IPS DF 4.7 (cell line): Measurements from ENCODE around the gene NUAK2.

Source experiments
- DNase-seq: peaks from one replicate; pipeline ENCODE4 v3.0.0-alpha.2; 2013; ENCODE audit warnings: low spot score; ENCODE audit errors: extremely low read depth

The NUAK2 gene

DNA sequence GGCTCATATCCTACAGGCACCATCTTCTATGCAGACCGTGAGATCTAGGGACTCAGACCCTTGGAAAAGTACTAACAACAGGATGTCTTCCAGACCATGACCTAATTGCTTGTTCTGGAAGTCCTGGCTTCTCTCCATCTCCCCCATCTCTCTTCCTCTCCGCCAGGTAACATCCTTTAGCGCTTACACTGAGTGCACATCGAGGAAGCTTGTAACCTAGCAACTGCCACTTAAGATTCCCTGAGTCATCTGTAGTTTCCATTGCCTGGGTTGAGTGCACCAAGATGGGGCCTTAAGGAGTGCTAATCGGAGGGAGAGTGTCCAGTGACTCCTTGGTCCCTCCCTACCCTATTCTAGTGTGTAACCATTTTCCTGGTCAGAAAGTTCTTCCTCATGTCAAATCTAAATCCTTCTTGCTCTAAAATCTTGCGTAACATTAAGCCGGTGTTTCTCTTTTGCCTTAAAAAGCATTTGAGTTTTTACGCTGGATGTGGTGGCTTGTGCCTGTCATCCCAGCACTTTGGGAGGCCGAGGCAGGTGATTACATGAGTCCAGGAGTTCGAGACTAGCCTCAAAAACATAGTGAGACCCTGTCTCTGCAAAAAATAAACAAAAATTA is 25.5 kb upstream of the NUAK2 start:
- DNase-seq: no peak

DNA sequence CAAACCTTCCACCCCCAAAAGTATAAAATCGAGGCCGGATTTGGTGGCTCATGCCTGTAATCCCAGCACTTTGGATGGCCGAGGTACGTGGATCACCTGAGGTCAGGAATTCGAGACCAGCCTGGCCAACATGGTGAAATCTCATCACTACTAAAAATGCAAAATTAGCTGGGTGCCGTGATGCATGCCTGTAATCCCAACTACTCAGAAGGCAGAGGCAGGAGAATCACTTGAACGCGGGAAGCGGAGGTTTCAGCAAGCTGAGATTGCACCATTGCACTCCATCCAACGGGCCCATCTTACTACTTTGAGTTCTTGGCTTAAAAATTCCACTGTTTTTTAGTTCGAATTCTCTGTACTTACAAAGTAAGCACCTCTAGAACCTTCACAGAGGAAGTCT is 24.2 kb upstream of the NUAK2 start:
- no peak for DNase-seq

DNA sequence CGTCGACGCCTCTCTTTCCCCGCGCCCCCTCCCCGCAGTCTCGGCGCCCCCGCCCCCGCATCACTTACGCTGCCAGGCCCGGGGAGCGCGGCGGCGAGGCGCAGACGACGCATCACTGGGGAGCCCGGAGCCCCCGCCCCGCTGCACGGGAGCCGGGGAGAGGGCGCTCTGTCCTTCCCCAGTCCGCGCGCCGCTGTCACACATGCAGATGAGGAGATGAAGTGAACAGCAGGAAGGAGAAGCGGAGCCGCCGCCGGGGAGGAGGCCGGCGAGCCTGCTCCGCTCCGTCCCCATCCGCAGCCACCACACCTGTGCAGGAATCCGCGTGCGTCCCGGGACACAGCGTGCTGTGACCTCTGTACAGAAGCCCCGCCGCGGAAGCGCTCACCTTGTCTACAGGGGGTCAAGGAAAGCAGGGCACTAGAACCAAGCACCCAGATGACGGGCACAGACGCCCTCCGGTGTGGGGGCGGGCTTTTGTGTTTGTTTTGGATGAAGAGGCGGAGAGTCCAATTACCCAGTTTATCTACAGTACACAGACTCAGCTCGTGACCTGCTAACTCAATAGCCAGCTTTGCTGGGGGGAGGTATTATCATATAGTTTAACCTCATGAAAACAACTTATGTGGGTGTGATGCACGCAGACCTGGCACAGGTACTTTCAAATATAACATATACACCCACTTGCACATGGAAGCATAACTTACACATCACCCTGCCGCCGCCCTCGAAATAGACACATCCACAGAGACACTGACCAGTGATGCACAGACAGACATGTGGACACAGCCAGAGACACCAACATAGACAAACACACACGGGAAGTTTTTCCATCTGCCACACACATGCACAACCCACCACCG is 22.8 kb upstream of the NUAK2 start:
- no peak for DNase-seq

DNA sequence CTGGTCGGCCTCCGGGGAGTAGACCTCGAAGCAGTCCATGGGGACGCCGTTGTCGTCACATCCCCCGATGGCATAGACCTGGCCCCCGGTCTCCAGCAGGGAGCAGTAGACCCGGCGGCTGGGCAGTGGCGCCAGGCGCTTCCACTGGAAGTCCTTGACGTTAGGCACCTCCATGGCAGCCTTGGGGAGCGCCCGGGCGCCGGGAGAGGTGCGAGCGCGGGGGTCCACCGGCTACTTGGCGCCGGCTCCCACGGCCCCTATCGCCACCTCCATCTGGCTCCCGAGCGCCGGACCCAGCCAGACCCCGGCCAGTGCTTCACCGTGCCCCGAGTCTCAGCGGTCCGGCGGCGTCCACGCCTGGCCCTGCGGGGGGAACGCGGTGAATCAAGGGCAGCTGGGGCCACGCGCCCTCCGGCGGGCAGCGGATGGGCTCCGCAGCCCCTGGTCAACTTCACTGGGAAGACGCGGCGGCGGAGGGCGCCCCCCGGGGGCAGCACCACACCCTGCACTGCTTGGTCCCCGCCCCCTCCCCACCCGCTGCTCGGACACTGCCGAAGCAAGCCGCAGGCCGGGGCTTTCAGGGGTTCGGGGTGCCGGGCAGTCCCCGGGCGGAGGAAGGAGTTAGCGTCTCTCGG is 22.0 kb upstream of the NUAK2 start:
- DNase-seq: no peak

DNA sequence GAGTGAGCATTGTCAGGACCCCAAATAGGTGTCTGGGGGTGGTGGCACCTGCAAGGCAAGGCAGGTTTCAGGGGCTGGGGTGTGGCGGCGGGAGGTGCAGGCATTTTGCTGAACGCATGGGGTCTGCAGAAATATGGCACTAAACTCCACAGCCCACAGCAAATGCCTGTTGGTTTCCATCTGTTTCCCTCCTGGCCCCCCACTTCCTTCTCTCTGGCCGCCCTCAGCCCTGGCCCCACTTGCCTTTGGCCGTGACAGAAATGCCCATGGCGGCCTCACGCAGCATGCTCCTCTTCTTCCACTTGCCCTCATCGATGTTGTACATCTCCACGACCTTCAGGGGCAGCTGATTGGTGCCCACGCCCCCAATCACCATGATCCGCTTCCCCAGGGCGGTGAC is 21.4 kb upstream of the NUAK2 start:
- DNase-seq: no peak

DNA sequence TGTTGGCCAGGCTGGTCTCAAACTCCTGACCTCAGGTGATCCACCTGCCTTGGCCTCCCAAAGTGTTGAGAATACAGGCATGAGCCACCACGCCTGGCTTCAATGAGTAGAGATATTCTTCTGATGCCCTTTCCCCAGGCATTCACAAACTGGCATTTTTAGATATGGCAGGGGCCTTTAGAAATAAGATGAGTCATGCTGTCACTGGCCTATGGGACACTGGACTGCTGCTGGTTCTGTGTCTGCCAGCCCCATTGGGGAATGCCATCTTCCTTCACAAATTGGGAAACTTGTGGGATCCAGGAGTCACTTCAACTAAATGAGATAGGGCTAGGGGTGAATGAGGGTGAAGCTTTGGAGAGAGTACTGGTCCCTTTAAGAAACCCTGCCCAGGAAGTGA is 19.1 kb upstream of the NUAK2 start:
- DNase-seq: no peak

DNA sequence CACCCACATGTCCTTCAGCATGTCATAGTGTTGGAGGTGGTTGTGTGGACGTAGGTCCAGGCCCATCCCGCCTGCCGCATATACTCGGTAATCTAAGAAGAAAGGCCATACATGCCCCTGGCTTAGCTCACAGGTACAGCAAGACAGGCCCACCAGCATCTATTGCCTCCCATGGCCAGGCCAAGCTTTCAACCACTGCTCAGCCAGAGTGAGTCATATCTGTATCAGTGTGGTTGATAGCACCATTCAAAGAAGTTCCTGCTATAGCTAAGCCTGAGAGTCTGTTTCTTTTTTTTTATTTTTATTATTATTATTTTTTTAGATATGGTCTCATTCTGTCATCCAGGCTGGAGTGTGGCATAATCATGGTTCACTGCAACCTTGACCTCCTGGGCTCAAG is 18.2 kb upstream of the NUAK2 start:
- no peak for DNase-seq

DNA sequence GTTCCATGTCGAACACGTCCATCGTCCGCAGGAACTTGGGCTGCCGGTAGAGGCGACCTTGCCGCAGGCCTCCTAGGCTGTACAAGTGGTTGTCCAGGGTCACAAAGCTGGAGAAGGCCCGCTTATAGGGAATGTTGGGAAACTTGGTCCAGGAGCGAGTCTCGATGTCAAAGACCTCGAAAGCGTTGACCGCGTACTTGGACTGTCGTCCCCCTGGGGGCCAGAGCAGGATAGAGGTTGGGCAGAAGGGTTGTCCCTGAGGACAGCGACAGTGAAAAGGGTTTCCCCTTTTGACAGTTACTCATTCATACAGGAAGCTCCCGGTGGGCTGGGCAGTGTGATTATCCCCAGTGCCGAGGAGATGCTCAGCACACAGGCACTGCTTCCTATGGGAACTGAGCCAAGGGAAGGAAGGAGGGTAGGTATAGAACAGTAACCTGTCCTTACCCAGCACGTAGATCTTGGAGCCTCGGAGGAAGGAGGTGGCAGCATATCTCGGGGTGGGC is 17.7 kb upstream of the NUAK2 start:
- no peak for DNase-seq

DNA sequence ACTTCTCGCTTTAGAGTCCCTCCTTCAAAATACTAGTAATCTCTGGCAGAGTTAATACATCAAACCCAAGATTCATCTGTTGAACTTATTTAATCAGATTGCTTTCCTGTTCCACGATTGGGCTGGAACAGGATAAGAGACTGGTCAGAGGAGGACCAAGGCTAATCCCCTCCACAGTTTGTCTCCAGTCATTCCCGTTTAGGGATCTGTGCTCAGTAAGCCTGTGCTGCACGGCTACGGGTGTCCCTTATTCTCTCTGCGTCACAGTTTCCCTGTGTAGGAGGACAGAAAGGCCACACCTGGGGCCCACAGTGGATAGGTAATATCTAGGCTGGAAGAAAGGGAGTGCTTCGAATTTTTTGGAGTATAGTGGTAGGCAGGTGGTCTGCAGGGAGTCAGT is 16.5 kb upstream of the NUAK2 start:
- DNase-seq: no peak

DNA sequence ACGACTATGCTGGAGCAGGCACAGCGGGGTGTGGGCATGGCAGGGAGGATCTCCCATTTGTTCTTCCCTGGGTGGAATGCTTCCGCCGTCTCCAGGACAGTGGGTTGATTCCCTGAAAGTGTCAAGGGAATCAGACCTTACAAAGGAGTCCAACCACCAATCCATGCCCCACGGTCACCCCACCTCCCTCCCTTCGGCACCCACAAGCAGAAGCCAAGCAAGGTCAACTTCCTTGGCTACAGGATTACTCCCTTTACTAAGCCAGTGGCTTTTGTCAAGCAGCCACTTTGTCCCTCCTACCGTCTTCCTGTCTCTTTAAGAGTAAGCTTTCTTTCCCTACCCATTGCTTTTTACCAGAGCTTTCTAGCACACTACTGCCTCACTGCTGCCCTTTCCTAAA is 15.9 kb upstream of the NUAK2 start:
- no peak for DNase-seq

DNA sequence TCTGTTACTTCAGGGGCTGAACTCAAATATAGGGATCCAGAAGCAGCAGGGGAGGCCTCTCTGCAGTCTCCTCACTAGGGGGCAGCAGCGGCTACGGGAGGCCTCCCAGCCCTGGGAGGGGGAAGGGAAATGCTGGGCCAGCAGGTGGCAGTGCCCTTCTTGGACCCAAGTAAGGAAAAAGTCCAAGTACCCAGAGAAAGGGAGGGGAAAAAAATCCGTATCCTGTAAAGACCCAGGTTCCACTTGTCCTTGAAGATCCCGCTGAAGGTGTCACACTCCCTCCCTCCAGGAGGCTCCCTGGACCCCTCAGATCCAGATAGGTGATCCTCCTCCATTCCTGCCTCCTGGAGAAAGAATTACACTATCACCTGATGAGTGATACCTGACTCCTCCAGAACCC is 14.1 kb upstream of the NUAK2 start:
- DNase-seq: no peak

DNA sequence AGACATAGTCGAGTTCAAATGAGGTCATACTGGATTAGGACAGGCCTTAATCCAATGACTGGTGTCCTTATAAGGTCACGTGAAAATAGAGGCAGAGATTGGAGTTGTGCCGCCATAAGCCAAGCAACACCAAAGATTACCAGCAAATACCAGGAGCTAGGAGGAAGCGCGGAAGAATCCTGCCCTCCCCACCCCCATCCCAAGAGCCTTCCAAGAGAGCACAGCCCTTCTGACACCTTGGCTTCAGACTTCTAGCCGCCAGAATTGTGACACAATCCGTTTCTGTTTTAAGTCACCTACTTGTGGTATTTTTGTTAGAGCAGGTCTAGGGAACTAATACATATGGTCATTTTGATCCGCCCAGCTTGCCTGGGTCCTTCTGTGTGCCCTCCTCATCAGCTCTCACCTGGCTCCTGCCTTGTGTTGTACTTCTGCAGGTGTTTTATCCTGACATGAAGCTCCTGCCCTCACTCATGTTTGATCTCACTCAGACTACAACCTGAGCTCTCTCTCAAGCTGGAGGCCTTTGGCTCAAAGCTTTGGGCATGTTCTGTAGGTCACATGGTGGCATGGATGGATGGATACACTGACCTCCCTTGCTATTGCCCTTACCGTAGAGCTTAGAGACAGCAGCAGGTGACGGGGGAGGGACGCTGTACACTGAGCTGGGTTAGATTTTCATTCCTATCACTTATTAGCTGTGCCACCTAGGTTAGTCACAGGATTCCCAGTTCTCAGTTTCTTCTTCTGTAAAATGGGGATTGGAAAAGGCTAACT is 10.7 kb upstream of the NUAK2 start:
- DNase-seq: no peak

DNA sequence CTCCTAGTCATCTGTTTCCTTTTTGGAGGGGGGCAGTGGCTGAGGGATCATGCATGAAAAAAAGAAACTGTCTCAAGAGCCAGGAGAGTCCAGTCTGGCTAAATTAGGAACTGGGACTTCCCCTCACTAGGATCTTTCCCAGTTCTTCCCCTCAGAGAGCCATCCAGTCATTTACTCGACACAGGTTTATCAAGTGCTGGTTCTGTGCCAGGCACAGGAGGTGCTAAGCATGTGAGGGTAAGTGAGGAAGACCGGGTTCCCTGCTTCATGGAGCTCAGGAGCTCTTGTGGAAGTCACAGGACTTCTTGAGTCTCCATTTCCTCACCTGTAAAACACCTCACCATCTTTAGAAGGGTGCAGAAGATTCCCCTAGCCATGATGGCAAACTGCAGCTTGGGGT is 8.6 kb upstream of the NUAK2 start:
- no peak for DNase-seq

DNA sequence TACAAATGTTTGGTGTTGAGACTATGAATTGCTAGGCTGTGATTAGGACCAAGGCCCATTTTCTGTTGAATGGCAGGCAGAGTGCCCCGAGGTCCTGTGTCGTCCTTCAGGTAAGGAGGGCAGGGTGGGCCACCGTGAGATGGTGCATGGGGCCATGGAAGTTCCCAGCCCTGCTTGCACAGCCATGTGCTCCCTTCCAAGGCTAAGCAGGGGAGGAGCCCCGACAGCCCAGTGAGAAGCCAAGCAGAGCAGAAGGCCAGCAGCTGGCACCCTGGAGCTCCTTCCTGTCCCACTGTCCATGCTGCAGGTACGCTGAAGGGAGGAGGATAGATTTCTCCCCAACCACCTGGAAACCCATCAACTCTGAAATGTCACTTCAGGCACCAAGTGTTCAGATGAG is 8.2 kb upstream of the NUAK2 start:
- no peak for DNase-seq

DNA sequence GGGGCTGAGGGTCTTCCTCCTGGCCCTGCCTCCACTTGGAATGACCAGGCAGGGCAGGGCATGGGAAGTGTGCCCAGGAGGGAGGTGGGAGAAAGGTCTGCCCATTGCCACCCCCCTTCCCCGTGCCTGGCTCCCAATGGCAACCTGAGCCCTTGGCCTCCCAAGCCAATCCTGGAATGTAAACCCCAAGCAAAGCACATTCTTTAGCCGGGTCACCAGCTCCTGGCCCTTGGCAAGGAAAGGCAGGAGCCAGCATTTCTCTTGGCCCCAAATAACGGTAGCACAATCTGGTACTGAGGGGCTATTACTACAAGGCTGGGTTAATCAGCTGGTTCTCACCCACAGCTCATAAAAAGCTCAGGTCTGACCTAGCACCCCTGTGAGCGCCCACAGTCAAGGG is 6.9 kb upstream of the NUAK2 start:
- DNase-seq: no peak

DNA sequence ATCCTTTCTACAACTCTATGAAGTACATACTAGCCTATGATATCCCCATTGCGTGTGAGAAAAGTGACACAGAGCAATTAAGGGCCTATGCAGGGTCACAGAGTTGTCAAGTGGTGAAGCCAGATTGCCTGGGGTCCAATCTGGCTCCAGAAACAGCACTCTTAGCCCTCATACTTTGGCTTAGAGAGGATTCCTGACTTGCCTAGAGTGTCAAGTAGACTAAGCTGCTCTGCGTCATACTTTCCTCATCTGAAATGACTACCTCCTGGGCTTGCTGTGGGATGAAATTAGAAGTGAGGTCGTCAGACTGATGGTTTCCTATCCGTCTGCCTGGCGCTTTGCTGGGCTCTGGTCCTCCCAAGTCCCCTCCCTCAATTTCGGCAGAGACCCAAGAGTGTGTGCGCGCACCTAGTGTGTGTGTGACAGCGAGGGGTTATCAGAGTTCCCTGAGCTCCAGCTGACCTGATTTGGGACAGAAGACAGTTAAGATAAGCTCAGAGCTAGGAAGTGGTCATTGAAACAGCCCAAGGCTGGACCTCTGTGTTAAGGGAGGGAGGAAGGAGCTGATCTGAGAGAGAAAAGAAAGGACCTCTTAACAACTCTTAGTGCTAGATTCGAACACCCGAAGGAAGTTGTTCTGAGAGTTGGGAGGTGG is 5.4 kb upstream of the NUAK2 start:
- no peak for DNase-seq

DNA sequence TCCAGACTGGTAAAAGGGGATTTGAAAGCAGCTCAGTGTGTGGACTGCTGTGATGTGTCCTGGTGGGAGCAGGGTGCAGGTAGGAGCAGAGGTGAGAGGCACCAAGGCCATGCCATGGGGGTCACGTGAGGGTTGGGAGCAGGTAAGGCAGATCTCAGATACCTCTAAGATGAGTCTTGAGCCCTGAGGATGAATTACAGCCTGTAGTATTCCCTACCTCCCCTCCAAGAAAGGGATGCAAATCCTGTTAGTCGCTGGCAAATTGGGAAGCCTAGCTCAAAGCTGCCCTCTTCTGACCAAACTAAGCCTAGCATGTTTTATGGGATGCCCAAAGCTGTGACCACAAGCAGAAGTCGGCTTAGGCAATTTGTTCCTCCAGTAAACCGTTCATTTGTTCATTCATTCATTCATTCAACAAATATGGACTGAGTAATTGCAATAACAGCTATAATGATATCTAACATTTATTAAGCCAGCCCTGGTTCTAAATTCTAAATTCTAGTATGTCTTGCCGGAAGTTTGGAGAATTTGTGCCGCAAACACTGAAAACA is 3.9 kb upstream of the NUAK2 start:
- DNase-seq: peak; percentile 87

DNA sequence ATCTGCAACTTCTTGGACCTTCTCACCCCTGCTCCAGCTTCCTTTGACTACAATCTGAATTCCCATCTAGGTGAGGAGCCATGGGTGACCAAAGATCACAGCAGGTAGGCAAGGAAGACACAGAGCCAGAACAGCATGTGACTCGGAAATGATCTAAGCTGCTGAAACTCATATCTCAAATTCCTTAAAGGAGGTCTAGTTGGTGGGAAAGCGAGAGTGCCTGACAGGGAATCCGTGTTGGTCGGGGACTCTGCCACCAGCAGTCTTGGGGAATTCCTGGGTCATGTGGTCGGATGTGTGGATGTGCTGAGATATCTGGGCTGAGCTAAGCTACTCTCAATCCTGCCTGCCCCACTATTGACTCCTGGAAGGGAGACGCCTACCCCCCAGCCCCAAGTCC is 3.2 kb upstream of the NUAK2 start:
- no peak for DNase-seq

DNA sequence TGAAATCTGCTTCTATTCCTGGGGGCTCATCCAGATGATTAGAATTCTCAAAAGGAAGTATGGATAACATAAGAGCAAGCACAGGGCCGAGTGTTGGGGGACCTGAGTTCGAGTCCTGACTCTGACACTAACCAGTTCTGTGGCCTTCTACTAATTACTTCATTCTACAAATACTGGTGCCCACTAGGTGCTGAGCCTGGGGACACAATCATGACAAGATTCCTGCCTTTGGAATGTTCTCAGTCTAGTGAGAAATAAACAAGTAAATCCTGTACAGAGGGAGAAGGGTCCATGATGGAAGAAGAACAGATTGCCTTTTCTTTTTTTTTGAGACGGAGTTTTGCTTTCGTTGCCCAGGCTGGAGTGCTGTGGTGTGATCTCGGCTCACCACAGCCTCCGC is 2.2 kb upstream of the NUAK2 start:
- DNase-seq: no peak

DNA sequence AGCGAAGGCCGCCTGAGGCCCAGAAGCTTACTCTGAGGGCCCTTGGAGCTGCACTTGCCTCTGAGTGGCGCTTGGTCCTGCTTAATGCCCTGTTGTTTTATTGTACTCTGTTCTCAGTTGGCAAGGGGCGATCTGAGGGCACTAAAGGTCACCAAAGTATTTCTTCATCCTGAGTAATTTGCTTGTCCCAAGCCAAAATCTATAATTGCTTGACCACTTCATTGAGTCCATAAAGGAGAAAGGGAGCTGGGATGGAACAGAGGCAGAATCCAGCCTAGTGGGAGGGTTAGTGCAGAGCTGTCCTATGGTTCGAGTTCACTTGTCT is 376 bp upstream of the NUAK2 start:
- no peak for DNase-seq
